HPDE6-E6E7 (cell line): ENCODE results near the gene PDCD4.

Source experiments
- DNase-seq: peaks from one replicate; pipeline ENCODE4 v3.0.0; 2011; ENCODE audit warnings: missing footprints; ENCODE audit errors: extremely low spot score

Gene PDCD4

GRCh38 chr10:110919349-110919931 is 47.7 kb downstream of the PDCD4 start, which contains the start of gene SHOC2:
TSS of gene SHOC2 (plus strand) at chr10:110919604. CDS start at chr10:110964359, 44,755 bp downstream.
- DNase-seq = peak; percentile 46

GRCh38 chr10:110919971-110920881 is 48.5 kb downstream of the PDCD4 start:
- no peak for DNase-seq

DNA sequence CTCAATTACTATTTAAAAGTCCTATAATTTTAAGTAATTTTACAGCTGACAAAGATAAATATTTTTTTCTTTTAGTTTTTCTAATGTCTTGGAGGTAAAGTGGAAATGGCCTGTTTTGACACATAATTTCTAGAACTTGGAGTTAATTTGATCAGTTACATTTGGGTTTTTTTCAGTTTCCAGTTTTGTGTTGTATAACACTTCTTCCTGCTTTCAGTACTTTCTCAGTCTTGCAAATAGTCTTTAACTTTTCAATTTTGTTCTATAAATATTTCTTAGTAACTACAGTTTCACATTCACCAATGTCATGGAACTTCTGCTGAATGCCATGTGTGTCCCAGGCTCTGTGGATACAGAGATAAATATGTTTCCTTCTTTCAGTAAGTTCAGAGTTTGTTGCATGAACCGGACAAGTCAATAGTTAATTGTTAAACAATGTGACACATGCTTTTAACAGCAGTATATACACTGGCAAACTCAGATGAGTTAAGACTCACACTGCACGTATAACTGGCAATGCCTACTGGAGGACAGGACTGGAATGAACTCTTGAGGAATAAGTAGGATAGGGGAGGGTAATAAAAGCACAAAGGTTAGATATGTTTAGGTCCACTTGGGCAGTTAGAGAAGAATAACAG is 52.2 kb downstream of the PDCD4 start:
- DNase-seq = no peak

- DNase-seq = no peak
Measured at GRCh38 chr10:110927461-110927860, 55.7 kb downstream of the PDCD4 start.

DNA sequence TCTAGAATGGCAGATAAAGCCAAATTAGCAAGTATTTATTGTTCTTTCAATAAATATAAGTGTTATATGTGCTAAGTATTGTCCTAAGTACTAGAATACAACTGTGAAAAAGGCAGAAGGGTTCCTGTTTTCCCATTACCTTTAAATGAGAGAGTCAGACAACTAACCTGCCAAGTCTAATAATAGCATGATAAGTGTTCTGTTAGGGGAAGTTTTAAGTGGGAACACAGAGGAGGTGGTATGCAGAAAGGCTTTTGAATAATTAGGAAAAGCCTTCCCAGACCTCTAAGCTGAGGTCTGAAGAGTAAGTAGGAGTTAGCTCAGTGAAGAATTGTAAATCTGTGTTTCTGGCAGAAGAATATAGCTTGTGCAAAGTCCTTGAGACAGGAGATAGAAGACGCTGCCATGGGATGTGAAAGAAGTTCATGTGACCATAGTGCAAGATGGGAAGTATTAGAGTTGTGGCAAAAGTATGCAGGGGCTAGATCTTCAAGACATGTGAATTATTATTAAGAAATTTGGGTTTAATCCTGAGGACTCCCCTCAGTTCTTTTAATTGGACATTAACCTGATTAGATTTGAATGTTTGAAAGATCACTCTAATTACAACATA is 60.1 kb downstream of the PDCD4 start:
- DNase-seq = no peak

DNA sequence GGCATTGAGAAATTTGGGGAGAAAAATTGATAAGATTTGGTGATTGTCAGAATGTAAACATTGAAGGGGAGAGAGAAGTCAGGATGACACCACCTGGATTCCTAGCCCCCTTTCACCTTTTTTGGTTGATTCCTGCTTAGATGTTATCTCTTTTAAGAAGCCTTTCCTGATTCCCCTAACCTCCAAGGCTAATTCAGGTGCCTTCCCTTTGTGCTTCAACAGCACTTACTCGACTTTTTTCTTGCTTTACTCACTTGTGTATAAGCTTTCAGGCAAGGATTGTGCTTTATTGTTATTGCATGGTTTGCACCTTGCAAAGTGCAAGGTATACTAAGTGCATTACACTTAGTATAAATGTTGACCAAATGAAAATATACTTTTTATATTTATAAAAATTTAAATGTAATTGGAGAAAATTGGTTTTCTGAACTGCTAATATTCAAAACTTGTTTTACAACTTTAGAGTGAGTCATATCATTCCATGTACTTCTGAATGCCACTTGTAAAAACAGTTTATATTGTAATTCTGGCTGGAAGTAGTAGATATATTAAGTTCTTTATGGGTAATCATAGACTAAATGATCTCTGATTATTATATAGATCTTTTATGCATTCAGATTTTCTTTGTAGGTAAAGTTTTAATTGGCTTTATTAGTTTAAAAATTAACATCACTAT is 60.9 kb downstream of the PDCD4 start:
- DNase-seq = no peak

DNA sequence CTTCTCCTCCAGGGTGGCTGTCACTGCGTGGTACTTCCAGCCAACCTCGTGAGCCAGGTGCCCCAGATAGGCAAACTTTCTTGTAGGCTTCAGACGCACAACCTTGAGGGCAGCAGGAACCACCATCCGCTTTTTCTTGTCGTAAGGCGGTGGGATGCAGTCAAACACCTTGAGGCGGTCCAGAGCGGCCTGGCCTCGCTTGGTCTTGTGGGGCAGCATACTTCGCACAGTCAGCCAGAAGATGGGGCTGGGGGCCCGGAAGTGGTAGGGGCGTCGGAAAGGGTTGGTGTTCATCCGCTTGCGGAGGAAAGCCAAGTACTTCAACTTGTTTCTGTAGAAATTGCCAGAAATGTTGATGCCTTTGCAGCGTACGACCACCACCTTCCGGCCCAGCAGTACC is 65.0 kb downstream of the PDCD4 start:
- DNase-seq = no peak

DNA sequence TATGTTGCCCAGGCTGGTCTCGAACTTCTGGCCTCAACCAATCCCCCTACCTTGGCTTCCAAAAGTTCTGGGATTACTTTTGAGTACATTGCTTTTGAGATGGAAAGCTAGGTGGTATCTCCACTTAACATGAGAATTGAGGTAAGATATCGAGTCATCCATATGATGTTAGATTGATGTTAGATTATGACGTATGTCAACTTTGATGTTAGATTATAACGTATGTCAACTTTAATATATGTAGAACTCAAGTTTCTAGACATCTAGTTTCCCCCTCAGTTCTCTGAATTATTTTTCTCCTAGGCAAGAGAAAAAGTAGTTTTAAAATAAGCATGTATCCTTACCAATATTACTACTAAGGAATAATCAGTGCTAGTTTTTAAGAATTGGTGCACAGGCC is 67.7 kb downstream of the PDCD4 start:
- DNase-seq = no peak

DNA sequence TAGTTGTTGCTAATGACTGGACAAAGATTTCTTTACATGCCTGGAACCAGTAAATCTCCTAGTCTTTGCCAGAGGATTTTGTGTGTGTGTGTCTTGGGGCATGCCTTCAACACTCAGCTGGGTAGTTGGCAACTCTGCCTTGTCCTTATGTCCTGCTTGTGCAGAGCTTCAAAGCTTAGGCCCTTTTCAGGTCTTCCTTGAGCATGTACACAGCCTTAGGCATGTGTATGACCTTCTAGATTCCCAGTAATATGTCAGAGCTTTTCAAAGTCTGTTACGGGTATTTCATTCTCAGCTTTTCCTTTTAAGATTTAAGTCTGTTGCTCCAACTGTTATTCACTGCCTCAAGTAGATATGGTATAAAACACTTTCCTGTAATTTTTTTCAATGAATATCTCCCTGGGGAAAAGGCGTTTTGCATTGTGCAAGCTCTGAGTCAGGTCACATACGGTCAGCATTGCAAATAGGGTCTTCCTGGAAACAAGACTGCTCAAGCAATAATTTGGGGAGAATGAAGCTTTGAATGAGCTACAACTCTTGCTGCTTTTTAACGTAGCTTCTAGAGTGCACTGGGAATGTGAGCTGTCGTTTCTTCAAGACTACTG is 73.2 kb downstream of the PDCD4 start:
- no peak for DNase-seq

DNA sequence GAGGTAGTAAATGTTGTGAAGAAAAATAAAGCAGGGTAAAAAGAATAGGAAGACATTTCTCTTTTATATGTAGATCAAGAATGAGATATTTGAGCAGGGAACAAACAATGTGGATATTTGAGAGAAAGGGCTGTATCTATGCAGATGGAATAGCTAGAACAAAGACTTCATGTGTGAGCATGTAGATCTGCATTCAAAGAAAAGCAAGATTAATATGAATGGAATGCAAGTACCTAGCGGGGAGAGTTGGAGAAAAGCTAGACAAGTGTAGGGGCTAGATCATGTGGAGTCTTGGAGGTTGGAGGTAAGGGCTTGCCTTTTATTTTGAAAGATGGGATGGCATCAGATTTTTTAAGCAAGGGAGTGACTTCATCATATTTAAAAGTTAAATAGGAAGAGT is 74.8 kb downstream of the PDCD4 start:
- DNase-seq = no peak

DNA sequence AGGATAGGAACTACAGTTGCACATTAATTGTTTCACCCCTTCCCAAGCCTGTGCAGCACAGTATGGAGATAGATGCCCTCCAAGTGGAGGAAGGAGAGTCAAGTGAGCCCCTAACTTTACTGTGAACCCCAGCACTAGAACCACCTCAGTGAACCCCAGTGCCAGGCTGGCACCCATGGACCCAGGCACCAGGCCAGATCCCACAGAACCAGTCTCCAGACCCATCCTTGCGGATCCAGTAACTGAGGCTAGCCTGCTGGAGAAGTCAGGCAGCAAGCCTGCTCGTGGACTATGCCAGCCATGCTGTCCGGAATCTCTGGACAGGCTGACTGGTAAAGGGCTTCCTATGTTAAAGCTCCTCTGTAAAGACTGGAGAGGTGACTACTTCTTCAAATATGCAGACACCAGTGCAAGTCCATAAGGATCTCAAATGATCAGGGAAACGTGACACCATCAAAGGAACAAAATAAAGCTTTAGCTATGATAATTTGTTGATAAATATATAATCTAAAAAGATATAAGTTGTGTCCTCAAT is 75.4 kb downstream of the PDCD4 start:
- DNase-seq = no peak
